Lower lobe of right lung (tissue), 2 donors: ENCODE measurements around the gene RNASE11. TPM values are rescaled to one million over a fixed set of nuclear protein-coding genes. Genes with fewer than 3 reads are reported as not detected.

ENCODE experiments used
- ATAC-seq, 2 donors: fragments of 200-7000 bp; cut with Tn5 transposase; one replicate each; pipeline ENCODE4 v1.9.1; 2020 to 2022; ENCODE audit warnings: mild to moderate bottlenecking in 2 of 2, moderate library complexity in 2 of 2
- DNase-seq: peaks from one replicate; pipeline ENCODE4 v3.0.0-alpha.2; 2020
- H3K27ac ChIP-seq: fragments of 200-600 bp; one replicate; pipeline ENCODE4 v1.8.0; 2022
- H3K27me3 ChIP-seq: fragments of 200-600 bp; one replicate; pipeline ENCODE4 v1.8.0; 2022; ENCODE audit warnings: low read depth
- H3K36me3 ChIP-seq: fragments of 200-600 bp; one replicate; pipeline ENCODE4 v1.8.0; 2022; ENCODE audit warnings: mild to moderate bottlenecking
- H3K4me1 ChIP-seq: fragments of 200-600 bp; one replicate; pipeline ENCODE4 v1.8.0; 2022
- H3K4me3 ChIP-seq: fragments of 200-600 bp; one replicate; pipeline ENCODE4 v1.8.0; 2022; ENCODE audit warnings: mild to moderate bottlenecking
- H3K9me3 ChIP-seq: fragments of 200-600 bp; one replicate; pipeline ENCODE4 v1.8.0; 2022
- CTCF ChIP-seq: fragments of 200-600 bp; IDR thresholded peaks from one replicate; pipeline ENCODE4 v1.8.0; 2022; ENCODE audit warnings: antibody characterized with exemption, mild to moderate bottlenecking
- intact Hi-C: fragments of 100-400 bp; cut with DNase I; formaldehyde crosslinking; loops from one replicate; pipeline ENCODE4 v1.11.0; 2022
- total RNA-seq: library from RNA; stranded (reverse); fragmentation: NEBNext Ultra II Directional; extraction: Animal tissue kit (Norgen Biotek cat#: 25700); gene quantifications from one replicate; pipeline ENCODE4 v1.2.1, GENCODE V29; 2021
- donor health status: DM: no; HTN: yes; CAD: no; lungs with severe emphysema.

The RNASE11 gene
- total RNA-seq, 1 donor from 2014 or later = not detected

DNA sequence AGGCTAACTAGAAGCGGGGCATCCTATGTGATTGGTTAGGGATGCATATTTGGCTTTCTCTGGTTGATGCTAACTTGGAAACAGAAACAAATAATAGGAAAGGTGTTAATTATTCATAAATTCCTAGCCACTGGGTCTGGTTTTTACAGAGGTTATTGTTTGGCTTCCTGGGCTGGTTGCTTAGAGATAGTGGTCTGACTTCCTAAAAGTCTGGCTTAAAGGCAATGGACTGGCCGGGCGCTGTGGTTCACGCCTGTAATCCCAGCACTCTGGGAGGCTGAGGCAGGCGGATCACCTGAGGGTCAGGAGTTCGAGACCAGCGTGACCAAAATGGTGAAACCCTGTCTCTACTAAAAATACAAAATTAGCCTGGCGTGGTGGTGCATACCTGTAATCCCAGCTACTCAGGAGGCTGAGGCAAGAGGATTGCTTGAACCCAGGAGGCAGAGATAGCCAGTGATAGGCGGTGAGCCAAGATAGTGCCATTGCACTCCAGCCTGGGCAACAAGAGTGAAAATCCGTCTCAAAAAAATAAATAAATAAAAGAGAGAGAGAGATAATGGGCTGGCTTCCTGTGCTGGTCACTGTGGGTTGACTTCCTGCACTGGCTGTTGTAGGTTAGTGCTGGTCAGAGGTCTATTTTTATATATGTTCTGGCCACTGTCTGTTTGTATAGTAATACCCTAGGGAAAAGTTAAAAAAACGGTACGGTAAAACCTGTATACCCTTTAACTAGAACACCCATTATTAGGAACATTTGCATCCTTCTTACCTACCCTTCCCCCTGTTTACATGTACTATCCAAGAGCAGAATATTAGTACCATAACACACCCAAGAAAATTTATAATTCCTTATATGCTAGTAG lies 29.6 kb upstream of the RNASE11 start:
- DNase-seq (no peak), ATAC-seq (no peak)
- Histone ChIP-seq H3K27me3 (no peaks in the 10 kb centered on the region), H3K36me3 (no peaks in the 10 kb centered on the region), H3K4me3 (no peak overlapping the region), H3K27ac (no peak overlapping the region), H3K4me1 (peaks cover 15% of the 10 kb centered on the region), H3K9me3 (no peaks in the 10 kb centered on the region)
- no peak for TF ChIP-seq CTCF
- intact Hi-C loops = loop anchor here (10.0 kb wide), 1 partner anchor 293 kb away; no protein-coding TSS in a partner anchor

DNA sequence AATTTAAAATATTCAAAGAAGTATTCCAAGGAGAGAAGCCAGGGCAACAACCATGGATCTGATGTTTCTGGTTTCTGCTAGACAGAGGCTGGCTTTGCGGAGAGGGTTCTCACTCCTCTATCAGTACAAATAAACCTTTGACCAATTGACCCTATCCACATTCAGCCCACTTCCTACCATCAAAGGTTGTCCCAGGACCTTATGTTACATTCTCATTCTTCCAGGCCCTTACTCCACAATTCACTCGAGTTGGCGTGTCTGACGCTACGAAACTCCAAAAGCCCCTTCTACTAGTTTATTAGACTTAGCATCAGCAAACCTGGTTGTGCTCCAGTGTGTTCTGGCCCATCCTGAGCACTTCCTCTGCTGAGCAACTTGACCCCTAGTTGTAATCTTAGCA lies 28.2 kb upstream of the RNASE11 start:
- TF ChIP-seq CTCF = no peak
- no peak overlapping the region for H3K27ac ChIP-seq
- peaks cover 15% of the 10 kb centered on the region for H3K4me1 ChIP-seq
- no peaks in the 10 kb centered on the region for H3K36me3 ChIP-seq
- ATAC-seq (no peak), DNase-seq (no peak)
- no peaks in the 10 kb centered on the region for H3K9me3 ChIP-seq
- no peaks in the 10 kb centered on the region for H3K27me3 ChIP-seq
- no peak overlapping the region for H3K4me3 ChIP-seq
- intact Hi-C loops = loop anchor here (10.0 kb wide), 1 partner anchor 291 kb away; no protein-coding TSS in a partner anchor

DNA sequence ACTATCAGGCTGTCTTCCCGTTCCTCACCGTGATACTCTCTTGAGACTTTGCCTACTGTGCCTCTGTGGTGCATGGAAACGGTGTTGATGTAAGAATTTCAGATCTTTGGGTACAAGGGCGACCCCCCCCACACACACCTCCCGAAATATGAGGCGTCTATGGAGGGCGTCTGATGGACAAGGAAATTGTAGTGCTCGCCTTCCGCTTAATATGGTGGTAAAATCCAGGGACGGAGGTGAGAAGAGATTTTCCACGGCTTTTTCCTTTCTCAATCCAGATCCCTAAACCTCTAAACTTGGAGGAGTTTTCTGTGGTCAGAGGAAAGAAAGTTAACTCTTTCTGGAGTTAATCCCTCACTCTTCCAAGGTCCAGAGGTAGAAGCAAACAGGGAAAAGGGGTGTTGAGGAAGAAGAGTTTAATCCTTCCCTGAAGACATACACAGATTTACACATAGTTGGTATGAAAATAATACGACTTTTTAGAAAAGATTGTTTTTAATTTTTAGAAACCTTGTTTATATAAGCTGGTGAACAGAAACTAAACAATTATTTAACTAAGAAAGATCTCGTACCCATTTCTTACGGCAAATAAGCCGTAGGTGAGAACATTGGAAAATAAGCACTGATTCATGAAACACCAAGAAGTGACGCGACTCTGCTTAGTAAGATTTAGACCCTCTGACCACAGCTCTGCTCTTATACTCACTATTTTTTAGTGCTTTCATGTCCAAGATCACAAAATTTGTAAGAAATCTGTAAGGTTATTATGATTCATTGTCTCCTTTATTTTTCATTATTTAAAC lies 26.4 kb upstream of the RNASE11 start:
- DNase-seq (no peak), ATAC-seq (peak in 1 of 2 donors; percentile 20)
- no peaks in the 10 kb centered on the region for H3K27me3 ChIP-seq
- TF ChIP-seq CTCF = no peak
- no peaks in the 10 kb centered on the region for H3K36me3 ChIP-seq
- intact Hi-C loops = loop anchor here (10.0 kb wide), 1 partner anchor 289 kb away; no protein-coding TSS in a partner anchor
- no peaks in the 10 kb centered on the region for H3K9me3 ChIP-seq
- peak overlapping the region; percentile 52 for H3K4me3 ChIP-seq
- H3K27ac ChIP-seq = peak overlapping the region; percentile 61
- peaks cover 21% of the 10 kb centered on the region for H3K4me1 ChIP-seq

- H3K4me1 ChIP-seq = peaks cover 21% of the 10 kb centered on the region
- H3K36me3 ChIP-seq = no peaks in the 10 kb centered on the region
- H3K9me3 ChIP-seq = no peaks in the 10 kb centered on the region
- peak; percentile 79 for DNase-seq
- intact Hi-C loops = loop anchor here (10.0 kb wide), 1 partner anchor 289 kb away; no protein-coding TSS in a partner anchor
- peak overlapping the region; percentile 61 for H3K27ac ChIP-seq
- H3K4me3 ChIP-seq = peak overlapping the region; percentile 52
- peak; percentile 64 for TF ChIP-seq CTCF
- ATAC-seq = peak; percentile 86 to 92
- no peaks in the 10 kb centered on the region for H3K27me3 ChIP-seq
Measured at GRCh38 chr14:20613094-20614037, 25.6 kb upstream of the RNASE11 start.
